ENCODE results near the gene SLC25A21. TPM values are rescaled to one million over a fixed set of nuclear protein-coding genes. Genes with fewer than 3 reads are reported as not detected.

The SLC25A21 gene
- total and polyA plus RNA-seq, 10 of the 15 experiments (the other 5 are each of a cell fraction or from before 2014, with no cell fraction given): 0.06 to 0.72 (median 0.17) TPM; not detected in 3

DNA sequence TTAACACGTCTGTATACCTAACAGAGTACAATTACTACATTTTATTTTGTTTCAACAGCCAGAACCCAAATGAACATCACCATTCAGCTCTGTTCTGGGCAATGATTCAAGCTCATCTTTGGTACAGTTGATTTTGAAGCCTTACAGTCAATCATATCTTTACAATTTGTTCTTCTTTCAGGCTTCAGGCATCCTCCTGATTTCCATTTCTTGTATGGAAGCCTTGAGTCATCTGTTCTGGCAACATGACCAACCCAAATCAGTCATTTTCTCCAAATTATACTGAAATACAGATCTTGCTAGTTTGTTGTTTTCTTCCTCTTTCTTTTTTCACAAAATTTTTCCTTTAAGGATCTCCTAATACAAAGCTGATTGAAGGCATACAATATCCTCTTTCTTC lies 430.5 kb downstream of the SLC25A21 start (continued):
- TF ChIP-seq ETV6 (conservative IDR thresholded peaks at IDR 0.05 in 1 of 2, IDR thresholded peaks at IDR 0.05 in 1 of 2; ENCODE audit: borderline replicate concordance in 1 of 2, low read depth in 1 of 2): no peak

DNA sequence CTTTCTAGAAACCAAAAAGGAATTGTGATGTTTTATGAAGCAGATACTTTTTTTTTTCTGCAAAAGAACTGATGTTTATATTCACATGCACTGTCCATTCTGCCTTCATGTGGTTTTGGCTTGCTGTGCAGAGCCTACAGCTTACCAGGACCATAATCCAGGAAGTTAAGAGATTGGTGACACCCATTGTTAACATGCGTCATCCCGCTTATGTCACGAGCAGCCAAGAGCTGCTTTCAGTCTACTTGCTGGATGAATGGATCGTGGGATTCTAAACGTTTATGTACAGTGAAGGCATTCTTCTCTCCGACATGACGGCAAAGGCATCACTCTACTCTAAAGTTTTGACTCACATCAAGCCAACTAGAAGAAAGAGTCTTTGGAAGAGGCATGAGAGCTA lies 434.1 kb downstream of the SLC25A21 start:
- no peak for TF ChIP-seq POLR2AphosphoS2 (IDR thresholded peaks at IDR 0.05; ENCODE audit: low read depth, low read length)
- intact Hi-C loops (cut with micrococcal nuclease; ENCODE audit: unreplicated experiment): no loop called here
- ChIA-PET CTCF (interaction anchor here (0.8 to 3.8 kb wide), 5 partner anchors 9 to 204 kb away, joined by 3 to 20 read pairs (median 4); partner anchors contain the start of gene PAX9), RAD21 (ENCODE audit: unreplicated experiment) (no interaction called here), SMC1A (ENCODE audit: uncharacterized antibody, unreplicated experiment) (interaction anchor here (1.1 to 1.3 kb wide), 3 partner anchors 10 to 204 kb away, joined by 3 to 4 read pairs (median 4); no protein-coding TSS in a partner anchor), POLR2A (no interaction called here)
- Histone ChIP-seq H3K79me2 (ENCODE audit: control insufficient read depth, insufficient read depth, low read length) (no peaks in the 10 kb centered on the region), H3K4me2 (ENCODE audit: control insufficient read depth, insufficient read depth) (no peak overlapping the region), H4K20me1 (ENCODE audit: control insufficient read depth, insufficient read depth) (no peaks in the 10 kb centered on the region), H2AFZ (ENCODE audit: control insufficient read depth, low read depth, low read length) (no peak overlapping the region), H3K27ac (ENCODE audit: control insufficient read depth, insufficient read depth) (no peak overlapping the region), H3K4me1 (ENCODE audit: control insufficient read depth, insufficient read depth, low read length) (no peaks in the 10 kb centered on the region), H3K4me3 (no peak overlapping the region), H3K36me3 (ENCODE audit: control insufficient read depth in 2 of 2, insufficient read depth in 2 of 2, low read length in 1 of 2) (no peaks in the 10 kb centered on the region), H3K9ac (ENCODE audit: control insufficient read depth, insufficient read depth, low read length) (no peak overlapping the region), H3K27me3 (replicated peaks in 1 of 2; ENCODE audit: control insufficient read depth in 2 of 2, insufficient read depth in 2 of 2, low read length in 1 of 2) (no peaks in the 10 kb centered on the region), H3K9me3 (replicated peaks; ENCODE audit: control insufficient read depth, insufficient read depth, low read length) (no peaks in the 10 kb centered on the region)
- in situ Hi-C loops (cut with MboI): no loop called here
- WGBS (ENCODE audit: insufficient coverage, insufficient replicate concordance, low lambda C conversion rate, missing lambda C conversion rate): 40% methylated on average over 7 of the region's 7 CpGs
- no TSS peak for BruUV-seq (replicated peaks)
- DNase-seq (ENCODE audit: low read depth, low spot score) (no peak), FAIRE-seq (no peak), ATAC-seq (no peak)

DNA sequence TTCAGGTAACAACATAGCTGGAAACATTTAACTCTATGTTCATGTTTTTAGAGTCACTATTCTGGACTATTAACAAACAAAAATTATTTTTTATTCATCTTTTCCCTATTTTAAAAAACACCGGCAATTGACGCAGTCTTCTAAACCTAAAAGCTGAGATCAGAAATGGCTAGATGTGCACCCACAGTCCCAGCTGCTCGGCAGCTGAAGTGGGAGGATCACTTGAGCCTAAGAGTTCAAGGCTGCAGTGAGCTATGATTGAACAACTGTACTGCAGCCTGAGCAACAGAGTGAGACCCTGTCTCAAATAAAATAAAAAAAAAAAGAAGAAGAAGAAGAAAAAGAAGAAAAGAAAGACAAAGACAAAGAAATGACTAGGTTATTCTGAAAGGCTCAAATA lies 446.3 kb downstream of the SLC25A21 start:
- H2AFZ ChIP-seq (ENCODE audit: control insufficient read depth, low read depth, low read length): no peak overlapping the region
- intact Hi-C loops (cut with micrococcal nuclease; ENCODE audit: unreplicated experiment) (no loop called here), in situ Hi-C loops (cut with MboI) (no loop called here)
- ATAC-seq (no peak), FAIRE-seq (no peak), DNase-seq (ENCODE audit: low read depth, low spot score) (no peak)
- no peaks in the 10 kb centered on the region for H3K9me3 ChIP-seq (replicated peaks; ENCODE audit: control insufficient read depth, insufficient read depth, low read length)
- H3K79me2 ChIP-seq (ENCODE audit: control insufficient read depth, insufficient read depth, low read length): no peaks in the 10 kb centered on the region
- POLR2A ChIA-PET: no interaction called here
- H3K9ac ChIP-seq (ENCODE audit: control insufficient read depth, insufficient read depth, low read length): no peak overlapping the region
- no peaks in the 10 kb centered on the region for H3K4me1 ChIP-seq (ENCODE audit: control insufficient read depth, insufficient read depth, low read length)
- no peak overlapping the region for H3K4me3 ChIP-seq
- H3K36me3 ChIP-seq (ENCODE audit: control insufficient read depth in 2 of 2, insufficient read depth in 2 of 2, low read length in 1 of 2): no peaks in the 10 kb centered on the region
- WGBS (ENCODE audit: insufficient coverage, insufficient replicate concordance, low lambda C conversion rate, missing lambda C conversion rate): 63% methylated on average over 3 of the region's 3 CpGs
- H3K4me2 ChIP-seq (ENCODE audit: control insufficient read depth, insufficient read depth): no peak overlapping the region
- SMC1A ChIA-PET (ENCODE audit: uncharacterized antibody, unreplicated experiment): no interaction called here
- H3K27me3 ChIP-seq (replicated peaks in 1 of 2; ENCODE audit: control insufficient read depth in 2 of 2, insufficient read depth in 2 of 2, low read length in 1 of 2): no peaks in the 10 kb centered on the region
- CTCF ChIA-PET: interaction anchor here (0.9 kb wide), 1 partner anchor 13 kb away, joined by 3 read pairs; no protein-coding TSS in a partner anchor
- RAD21 ChIA-PET (ENCODE audit: unreplicated experiment): no interaction called here
- no peaks in the 10 kb centered on the region for H4K20me1 ChIP-seq (ENCODE audit: control insufficient read depth, insufficient read depth)
- no peak overlapping the region for H3K27ac ChIP-seq (ENCODE audit: control insufficient read depth, insufficient read depth)
- no TSS peak for BruUV-seq (replicated peaks)
- TF ChIP-seq CBX3 (IDR thresholded peaks at IDR 0.05; ENCODE audit: borderline replicate concordance, low read depth) (no peak), IKZF1 (conservative IDR thresholded peaks at IDR 0.05) (no peak), YY1 (IDR thresholded peaks at IDR 0.05; ENCODE audit: low read depth, low read length) (no peak), NR2F1 (conservative IDR thresholded peaks at IDR 0.05) (no peak)
- TF ChIP-seq, protein P1, sequence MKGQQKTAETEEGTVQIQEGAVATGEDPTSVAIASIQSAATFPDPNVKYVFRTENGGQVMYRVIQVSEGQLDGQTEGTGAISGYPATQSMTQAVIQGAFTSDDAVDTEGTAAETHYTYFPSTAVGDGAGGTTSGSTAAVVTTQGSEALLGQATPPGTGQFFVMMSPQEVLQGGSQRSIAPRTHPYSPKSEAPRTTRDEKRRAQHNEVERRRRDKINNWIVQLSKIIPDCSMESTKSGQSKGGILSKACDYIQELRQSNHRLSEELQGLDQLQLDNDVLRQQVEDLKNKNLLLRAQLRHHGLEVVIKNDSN (IDR thresholded peaks at IDR 0.05; ENCODE audit: borderline replicate concordance, extremely low read length, insufficient read depth, low read depth, low read length): no peak
- TF ChIP-seq, protein P2, sequence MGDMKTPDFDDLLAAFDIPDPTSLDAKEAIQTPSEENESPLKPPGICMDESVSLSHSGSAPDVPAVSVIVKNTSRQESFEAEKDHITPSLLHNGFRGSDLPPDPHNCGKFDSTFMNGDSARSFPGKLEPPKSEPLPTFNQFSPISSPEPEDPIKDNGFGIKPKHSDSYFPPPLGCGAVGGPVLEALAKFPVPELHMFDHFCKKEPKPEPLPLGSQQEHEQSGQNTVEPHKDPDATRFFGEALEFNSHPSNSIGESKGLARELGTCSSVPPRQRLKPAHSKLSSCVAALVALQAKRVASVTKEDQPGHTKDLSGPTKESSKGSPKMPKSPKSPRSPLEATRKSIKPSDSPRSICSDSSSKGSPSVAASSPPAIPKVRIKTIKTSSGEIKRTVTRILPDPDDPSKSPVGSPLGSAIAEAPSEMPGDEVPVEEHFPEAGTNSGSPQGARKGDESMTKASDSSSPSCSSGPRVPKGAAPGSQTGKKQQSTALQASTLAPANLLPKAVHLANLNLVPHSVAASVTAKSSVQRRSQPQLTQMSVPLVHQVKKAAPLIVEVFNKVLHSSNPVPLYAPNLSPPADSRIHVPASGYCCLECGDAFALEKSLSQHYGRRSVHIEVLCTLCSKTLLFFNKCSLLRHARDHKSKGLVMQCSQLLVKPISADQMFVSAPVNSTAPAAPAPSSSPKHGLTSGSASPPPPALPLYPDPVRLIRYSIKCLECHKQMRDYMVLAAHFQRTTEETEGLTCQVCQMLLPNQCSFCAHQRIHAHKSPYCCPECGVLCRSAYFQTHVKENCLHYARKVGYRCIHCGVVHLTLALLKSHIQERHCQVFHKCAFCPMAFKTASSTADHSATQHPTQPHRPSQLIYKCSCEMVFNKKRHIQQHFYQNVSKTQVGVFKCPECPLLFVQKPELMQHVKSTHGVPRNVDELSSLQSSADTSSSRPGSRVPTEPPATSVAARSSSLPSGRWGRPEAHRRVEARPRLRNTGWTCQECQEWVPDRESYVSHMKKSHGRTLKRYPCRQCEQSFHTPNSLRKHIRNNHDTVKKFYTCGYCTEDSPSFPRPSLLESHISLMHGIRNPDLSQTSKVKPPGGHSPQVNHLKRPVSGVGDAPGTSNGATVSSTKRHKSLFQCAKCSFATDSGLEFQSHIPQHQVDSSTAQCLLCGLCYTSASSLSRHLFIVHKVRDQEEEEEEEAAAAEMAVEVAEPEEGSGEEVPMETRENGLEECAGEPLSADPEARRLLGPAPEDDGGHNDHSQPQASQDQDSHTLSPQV (IDR thresholded peaks at IDR 0.05): no peak
- TF ChIP-seq, protein P3, sequence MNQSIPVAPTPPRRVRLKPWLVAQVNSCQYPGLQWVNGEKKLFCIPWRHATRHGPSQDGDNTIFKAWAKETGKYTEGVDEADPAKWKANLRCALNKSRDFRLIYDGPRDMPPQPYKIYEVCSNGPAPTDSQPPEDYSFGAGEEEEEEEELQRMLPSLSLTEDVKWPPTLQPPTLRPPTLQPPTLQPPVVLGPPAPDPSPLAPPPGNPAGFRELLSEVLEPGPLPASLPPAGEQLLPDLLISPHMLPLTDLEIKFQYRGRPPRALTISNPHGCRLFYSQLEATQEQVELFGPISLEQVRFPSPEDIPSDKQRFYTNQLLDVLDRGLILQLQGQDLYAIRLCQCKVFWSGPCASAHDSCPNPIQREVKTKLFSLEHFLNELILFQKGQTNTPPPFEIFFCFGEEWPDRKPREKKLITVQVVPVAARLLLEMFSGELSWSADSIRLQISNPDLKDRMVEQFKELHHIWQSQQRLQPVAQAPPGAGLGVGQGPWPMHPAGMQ (IDR thresholded peaks at IDR 0.05; ENCODE audit: borderline replicate concordance): no peak

Data from GM12878 (cell line).